ENCODE results near the gene DTL.

Gene DTL

DNA sequence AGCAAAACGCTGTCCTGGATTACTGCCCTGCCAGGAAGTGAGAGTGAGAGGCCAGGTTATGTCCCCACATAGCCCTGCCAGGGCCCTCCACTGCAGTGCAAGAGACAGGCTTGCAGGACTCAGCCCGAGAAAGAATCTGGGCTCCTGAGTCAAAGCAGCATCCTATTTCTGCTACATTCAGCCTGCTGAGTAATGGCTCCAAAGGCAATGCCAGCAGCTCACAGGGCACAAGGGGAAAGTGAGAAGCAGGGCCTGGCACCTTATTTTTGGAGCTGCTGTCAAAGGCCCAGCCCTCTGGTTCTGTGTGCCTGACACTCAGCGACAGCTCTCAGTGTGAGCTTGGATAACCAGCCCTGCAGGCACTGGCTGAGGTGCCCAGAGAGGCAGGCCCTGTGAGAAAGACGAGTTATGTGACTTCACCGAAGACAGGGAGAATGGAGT is 83.9 kb downstream of the DTL start:
- TF ChIP-seq ZFX (IDR thresholded peaks at IDR 0.05): no peak
- TF ChIP-seq, protein P1, sequence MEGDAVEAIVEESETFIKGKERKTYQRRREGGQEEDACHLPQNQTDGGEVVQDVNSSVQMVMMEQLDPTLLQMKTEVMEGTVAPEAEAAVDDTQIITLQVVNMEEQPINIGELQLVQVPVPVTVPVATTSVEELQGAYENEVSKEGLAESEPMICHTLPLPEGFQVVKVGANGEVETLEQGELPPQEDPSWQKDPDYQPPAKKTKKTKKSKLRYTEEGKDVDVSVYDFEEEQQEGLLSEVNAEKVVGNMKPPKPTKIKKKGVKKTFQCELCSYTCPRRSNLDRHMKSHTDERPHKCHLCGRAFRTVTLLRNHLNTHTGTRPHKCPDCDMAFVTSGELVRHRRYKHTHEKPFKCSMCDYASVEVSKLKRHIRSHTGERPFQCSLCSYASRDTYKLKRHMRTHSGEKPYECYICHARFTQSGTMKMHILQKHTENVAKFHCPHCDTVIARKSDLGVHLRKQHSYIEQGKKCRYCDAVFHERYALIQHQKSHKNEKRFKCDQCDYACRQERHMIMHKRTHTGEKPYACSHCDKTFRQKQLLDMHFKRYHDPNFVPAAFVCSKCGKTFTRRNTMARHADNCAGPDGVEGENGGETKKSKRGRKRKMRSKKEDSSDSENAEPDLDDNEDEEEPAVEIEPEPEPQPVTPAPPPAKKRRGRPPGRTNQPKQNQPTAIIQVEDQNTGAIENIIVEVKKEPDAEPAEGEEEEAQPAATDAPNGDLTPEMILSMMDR (conservative IDR thresholded peaks at IDR 0.05): no peak
- no peak overlapping the region for H3K27ac ChIP-seq

DNA sequence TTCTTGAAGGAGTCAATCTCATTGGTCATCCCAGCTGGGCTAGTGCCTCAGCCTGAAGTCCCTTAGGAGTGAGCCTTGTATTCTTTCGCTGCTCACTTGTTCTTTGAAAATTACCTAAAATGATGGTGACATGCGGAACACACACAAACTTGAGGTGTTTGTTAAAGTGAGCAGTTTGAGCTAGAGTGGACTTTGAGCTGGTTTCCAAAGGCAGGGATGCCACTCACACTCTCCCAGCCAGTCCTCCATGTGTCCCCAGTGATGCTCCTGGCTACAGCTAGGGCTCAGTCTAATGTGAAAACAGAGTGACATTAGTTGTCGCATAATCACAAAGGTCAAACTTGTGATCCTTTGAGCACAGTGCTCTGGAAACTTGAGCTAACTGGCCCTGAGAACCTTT is 84.3 kb downstream of the DTL start:
- no peak for TF ChIP-seq ZFX (IDR thresholded peaks at IDR 0.05)
- TF ChIP-seq, protein P1 (conservative IDR thresholded peaks at IDR 0.05): no peak
- H3K27ac ChIP-seq: no peak overlapping the region

DNA sequence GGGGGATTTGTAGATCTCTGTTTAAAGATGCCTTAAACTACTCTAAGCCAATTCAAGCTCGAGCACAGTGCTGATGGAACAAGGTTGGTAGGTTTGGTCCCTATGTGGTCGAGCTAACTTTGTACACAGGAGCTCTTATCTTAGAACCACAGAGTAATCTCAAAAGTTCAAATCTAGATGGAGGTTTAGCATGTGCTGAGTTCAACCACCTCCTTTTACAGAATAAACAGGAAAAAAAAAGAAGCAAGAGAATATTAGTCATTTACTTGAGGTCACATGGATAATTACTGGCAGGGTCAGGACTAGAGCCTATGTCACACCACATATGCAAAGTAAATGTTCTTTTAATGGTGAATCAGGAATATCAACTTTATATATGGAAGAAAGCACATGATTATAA is 86.2 kb downstream of the DTL start:
- TF ChIP-seq, protein P1 (conservative IDR thresholded peaks at IDR 0.05): no peak
- no peak overlapping the region for H3K27ac ChIP-seq

DNA sequence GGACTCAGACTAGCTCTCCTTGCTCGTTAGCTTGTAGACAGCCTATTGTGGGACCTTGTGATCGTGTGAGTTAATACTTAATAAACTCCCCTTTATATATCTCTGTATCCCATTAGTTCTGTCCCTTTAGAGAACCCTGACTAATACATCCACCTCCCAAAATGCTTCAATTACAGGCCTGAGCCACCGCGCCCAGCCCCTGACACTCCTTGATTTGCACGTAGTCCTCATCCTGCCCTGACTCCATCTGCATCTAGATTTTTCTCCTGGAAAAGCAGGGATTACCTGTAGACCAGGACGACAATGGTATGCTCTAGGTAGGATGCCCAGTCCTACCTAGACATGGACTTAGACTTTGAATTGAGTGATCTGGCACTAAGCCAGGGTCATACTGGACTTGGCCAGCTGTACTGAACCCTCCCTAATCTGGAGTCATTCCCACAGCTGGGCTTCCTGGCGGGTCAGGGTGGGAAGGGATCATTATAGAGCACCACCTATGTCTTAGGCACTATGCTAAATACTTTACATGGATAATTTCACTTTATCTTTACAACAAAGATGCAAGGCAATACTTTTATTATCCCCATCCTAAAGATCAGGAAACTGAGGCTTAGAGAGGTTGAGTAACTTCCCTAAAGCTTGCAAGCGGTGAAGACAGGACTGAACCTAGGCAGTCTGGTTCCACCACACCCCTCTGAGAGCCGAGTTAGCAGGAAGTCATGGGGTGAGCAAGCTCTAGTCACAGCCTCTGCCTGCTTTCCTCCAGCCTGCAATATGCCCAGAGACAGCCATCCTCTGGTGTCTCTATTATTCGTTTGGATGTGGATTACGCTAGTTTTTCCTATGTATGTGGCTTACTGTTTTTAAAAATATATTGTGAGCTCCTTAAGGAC is 89.4 kb downstream of the DTL start:
- no peak overlapping the region for H3K27ac ChIP-seq

DNA sequence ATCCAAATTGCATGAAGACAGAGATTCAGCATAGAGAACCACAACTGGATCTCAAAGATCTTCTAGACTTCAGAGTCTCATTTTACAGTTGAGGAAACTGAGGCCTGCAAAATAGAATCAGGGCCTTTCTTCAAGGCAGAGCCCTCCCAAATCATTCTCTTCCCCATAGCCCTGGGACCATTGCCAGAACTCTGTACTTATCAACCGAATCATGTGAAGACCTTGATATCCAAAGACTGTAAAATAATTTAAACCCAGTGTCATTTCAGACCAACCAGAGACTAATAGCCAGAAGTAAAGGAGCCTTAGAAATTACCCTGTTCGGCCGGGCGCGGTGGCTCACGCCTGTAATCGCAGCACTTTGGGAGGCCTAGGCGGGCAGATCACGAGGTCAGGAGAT is 90.1 kb downstream of the DTL start:
- no peak overlapping the region for H3K27ac ChIP-seq
- TF ChIP-seq, protein P1 (conservative IDR thresholded peaks at IDR 0.05): no peak
- no peak for TF ChIP-seq ZFX (IDR thresholded peaks at IDR 0.05)

More for the DNA sequence above, 89.4 kb downstream of the DTL start:
- no peak for TF ChIP-seq ZFX (IDR thresholded peaks at IDR 0.05)
- TF ChIP-seq, protein P1 (conservative IDR thresholded peaks at IDR 0.05): no peak

DNA sequence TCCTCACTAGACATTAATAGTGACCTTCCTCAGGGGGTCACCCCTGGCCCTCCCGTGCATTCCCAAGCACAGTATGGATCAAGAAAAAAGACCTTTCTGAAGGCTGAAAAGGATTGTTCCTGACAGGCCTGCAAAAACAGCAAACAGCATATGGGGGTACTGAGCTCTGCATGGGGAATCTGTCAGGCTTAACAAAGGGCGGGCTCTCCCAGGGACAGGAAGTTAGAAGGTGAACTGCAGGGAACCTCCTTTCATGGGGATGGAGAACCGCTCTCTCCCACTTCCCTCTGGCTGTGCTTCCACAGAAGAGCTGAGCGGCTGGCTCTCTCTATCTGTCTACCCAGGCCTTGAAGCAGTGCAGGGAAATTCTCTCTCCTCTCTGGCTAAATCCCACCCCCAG is 91.7 kb downstream of the DTL start:
- H3K27ac ChIP-seq: no peak overlapping the region
- TF ChIP-seq, protein P1 (conservative IDR thresholded peaks at IDR 0.05): no peak
- TF ChIP-seq ZFX (IDR thresholded peaks at IDR 0.05): no peak

DNA sequence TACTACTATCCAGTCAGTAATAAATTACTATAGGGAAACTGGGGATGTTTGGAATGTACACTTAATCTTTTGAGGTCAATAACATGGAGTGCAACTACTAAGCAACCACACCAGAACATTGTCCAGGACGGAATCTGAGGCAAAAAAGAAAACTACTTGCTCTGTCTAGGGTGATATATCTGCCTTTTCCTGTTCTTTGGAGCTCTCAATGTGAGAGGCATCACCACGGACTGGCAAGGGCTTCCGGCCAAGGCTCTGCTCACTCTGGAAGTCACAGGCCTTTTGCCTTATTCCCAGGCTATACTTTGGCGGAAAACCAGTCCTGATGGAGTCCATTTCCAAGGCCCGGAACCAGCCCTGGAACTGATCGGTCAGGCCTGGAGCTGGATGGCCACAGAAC is 94.2 kb downstream of the DTL start:
- H3K27ac ChIP-seq: no peak overlapping the region
- TF ChIP-seq ZFX (IDR thresholded peaks at IDR 0.05): no peak
- TF ChIP-seq, protein P1 (conservative IDR thresholded peaks at IDR 0.05): no peak
